ENCODE results near the gene NMNAT3.

DNA sequence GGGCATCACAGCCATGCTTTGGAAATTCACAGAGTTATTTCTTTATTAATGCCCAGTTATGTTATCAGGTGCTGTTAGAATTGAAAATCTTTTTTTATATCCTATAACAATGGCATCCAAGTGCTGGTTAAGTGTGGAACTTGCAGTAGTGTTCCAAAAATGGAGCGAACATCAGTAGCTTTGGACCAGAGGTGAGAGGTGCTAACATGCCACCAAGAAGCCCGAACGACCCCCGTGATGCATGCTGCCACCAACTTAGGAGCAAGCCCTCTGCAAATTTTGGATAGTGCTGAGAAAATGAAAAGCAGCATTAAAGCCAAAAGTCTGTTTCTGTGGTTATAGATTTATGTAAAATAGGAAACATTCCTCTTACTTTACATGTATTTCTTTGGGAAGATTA is 163.0 kb downstream of the NMNAT3 start:
- TF ChIP-seq POLR2A (IDR thresholded peaks at IDR 0.05), result no peak
- TF ChIP-seq CTCF (IDR thresholded peaks at IDR 0.05), result no peak
- no peak for TF ChIP-seq EP300 (IDR thresholded peaks at IDR 0.05)
